ENCODE measurements around the gene KNDC1.

KNDC1 gene

GRCh38 chr10:133204226-133205015 is 44.4 kb downstream of the KNDC1 start:
- TF ChIP-seq CTCF (IDR thresholded peaks at IDR 0.05; ENCODE audit: low read depth, low read length, missing control alignments), result no peak
- H3K4me3 ChIP-seq (replicated peaks; ENCODE audit: low read depth, low read length), result no peak overlapping the region
- no peak for DNase-seq (ENCODE audit: extremely low read depth, low read depth)

GRCh38 chr10:133205146-133205545 is 45.1 kb downstream of the KNDC1 start:
- H3K4me3 ChIP-seq (replicated peaks; ENCODE audit: low read depth, low read length), result no peak overlapping the region
- DNase-seq (ENCODE audit: extremely low read depth, low read depth), result no peak
- no peak for TF ChIP-seq CTCF (IDR thresholded peaks at IDR 0.05; ENCODE audit: low read depth, low read length, missing control alignments)

- no peak for DNase-seq (ENCODE audit: extremely low read depth, low read depth)
- H3K4me3 ChIP-seq (replicated peaks; ENCODE audit: low read depth, low read length), result no peak overlapping the region
- TF ChIP-seq CTCF (IDR thresholded peaks at IDR 0.05; ENCODE audit: low read depth, low read length, missing control alignments), result no peak
These were observed 46.5 kb downstream of the KNDC1 start for GRCh38 chr10:133206356-133207040.

- no peak for DNase-seq (ENCODE audit: extremely low read depth, low read depth)
- no peak for TF ChIP-seq CTCF (IDR thresholded peaks at IDR 0.05; ENCODE audit: low read depth, low read length, missing control alignments)
- H3K4me3 ChIP-seq (replicated peaks; ENCODE audit: low read depth, low read length), result no peak overlapping the region
These were observed 47.1 kb downstream of the KNDC1 start for GRCh38 chr10:133207041-133207600.

GRCh38 chr10:133207627-133208026 is 47.6 kb downstream of the KNDC1 start:
- no peak for DNase-seq (ENCODE audit: extremely low read depth, low read depth)
- H3K4me3 ChIP-seq (replicated peaks; ENCODE audit: low read depth, low read length), result no peak overlapping the region
- TF ChIP-seq CTCF (IDR thresholded peaks at IDR 0.05; ENCODE audit: low read depth, low read length, missing control alignments), result no peak

GRCh38 chr10:133208466-133208865 is 48.4 kb downstream of the KNDC1 start:
- no peak overlapping the region for H3K4me3 ChIP-seq (replicated peaks; ENCODE audit: low read depth, low read length)
- DNase-seq (ENCODE audit: extremely low read depth, low read depth), result no peak
- no peak for TF ChIP-seq CTCF (IDR thresholded peaks at IDR 0.05; ENCODE audit: low read depth, low read length, missing control alignments)
